SU-DHL-6 (cell line): ENCODE data around the gene KIAA0586.

Experiments used
- EZH2phosphoT487 ChIP-seq: fragments of 200-600 bp; sonication (generic), shearing (Covaris generic); conservative IDR thresholded peaks from 2 replicates; pipeline ENCODE4 v1.6.1; 2018; ENCODE audit warnings: mild to moderate bottlenecking, antibody characterized with exemption, low read length, moderate library complexity, mixed read lengths
- TF ChIP-seq, protein P1 (sequence below): fragments of 200-600 bp; sonication (generic); IDR thresholded peaks from one replicate; pipeline ENCODE4 v1.5.1; 2017; ENCODE audit warnings: antibody characterized with exemption, mild to moderate bottlenecking, low read length, moderate library complexity; ENCODE audit not compliant: insufficient read depth, poor library complexity, severe bottlenecking

DNA sequence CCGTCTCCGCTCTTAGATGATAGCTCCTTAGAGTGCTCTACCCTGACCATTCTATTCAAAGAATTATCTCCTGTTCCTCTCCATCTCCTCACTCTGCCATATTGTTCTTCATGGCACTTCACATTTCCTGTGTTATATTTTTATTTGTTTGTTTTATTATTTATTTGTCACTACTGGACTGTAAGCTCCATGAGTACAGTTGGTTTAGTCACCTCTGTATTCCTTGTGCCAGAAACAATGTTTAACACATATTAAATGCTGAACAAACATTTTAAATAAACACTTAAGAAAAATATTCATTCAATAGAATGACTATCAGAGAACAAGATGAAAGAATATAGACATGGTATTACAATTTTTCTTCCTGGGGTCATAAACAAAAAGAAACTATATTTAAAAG, 35.6 kb downstream of the KIAA0586 start:
- TF ChIP-seq, protein P1, sequence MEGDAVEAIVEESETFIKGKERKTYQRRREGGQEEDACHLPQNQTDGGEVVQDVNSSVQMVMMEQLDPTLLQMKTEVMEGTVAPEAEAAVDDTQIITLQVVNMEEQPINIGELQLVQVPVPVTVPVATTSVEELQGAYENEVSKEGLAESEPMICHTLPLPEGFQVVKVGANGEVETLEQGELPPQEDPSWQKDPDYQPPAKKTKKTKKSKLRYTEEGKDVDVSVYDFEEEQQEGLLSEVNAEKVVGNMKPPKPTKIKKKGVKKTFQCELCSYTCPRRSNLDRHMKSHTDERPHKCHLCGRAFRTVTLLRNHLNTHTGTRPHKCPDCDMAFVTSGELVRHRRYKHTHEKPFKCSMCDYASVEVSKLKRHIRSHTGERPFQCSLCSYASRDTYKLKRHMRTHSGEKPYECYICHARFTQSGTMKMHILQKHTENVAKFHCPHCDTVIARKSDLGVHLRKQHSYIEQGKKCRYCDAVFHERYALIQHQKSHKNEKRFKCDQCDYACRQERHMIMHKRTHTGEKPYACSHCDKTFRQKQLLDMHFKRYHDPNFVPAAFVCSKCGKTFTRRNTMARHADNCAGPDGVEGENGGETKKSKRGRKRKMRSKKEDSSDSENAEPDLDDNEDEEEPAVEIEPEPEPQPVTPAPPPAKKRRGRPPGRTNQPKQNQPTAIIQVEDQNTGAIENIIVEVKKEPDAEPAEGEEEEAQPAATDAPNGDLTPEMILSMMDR = no peak
- no peak for TF ChIP-seq EZH2phosphoT487
